DOHH2 (cell line): ENCODE data around the gene CLDN2.

Source experiments
- H3F3A ChIP-seq: fragments of 200-600 bp; sonication (generic), shearing (Covaris generic); 2 replicates; pipeline ENCODE4 v1.6.0; 2016; ENCODE audit warnings: antibody characterized with exemption, mild to moderate bottlenecking; ENCODE audit not compliant: control insufficient read depth, insufficient read depth
- H3K27ac ChIP-seq: fragments of 200-600 bp; sonication (generic); 2 replicates; pipeline ENCODE4 v1.5.1; 2014; ENCODE audit warnings: low read depth, mild to moderate bottlenecking, low read length, moderate library complexity
- H3K27me3 ChIP-seq: fragments of 200-600 bp; sonication (generic); 2 replicates; pipeline ENCODE4 v1.6.1; 2014; ENCODE audit warnings: mild to moderate bottlenecking, low read length, mixed read lengths; ENCODE audit not compliant: control insufficient read depth
- H3K36me3 ChIP-seq: fragments of 200-600 bp; sonication (generic); 2 replicates; pipeline ENCODE4 v1.6.1; 2014; ENCODE audit warnings: mild to moderate bottlenecking, low read length, moderate library complexity, mixed read lengths; ENCODE audit not compliant: control insufficient read depth
- H3K4me1 ChIP-seq: fragments of 200-600 bp; sonication (generic); 2 replicates; pipeline ENCODE4 v1.6.1; 2014; ENCODE audit warnings: mild to moderate bottlenecking, low read length, mixed read lengths; ENCODE audit not compliant: control insufficient read depth
- H3K4me2 ChIP-seq: fragments of 200-600 bp; sonication (generic); 2 replicates; pipeline ENCODE4 v1.6.0; 2014; ENCODE audit warnings: mild to moderate bottlenecking, low read length, moderate library complexity
- H3K4me3 ChIP-seq: fragments of 200-600 bp; sonication (generic); 2 replicates; pipeline ENCODE4 v1.5.1; 2014; ENCODE audit warnings: mild to moderate bottlenecking, low read length, mixed read lengths
- H3K79me2 ChIP-seq: fragments of 200-600 bp; sonication (generic); 2 replicates; pipeline ENCODE4 v1.6.1; 2014; ENCODE audit warnings: mild to moderate bottlenecking, low read length, mixed read lengths; ENCODE audit not compliant: control insufficient read depth
- H3K9me2 ChIP-seq: fragments of 200-600 bp; sonication (generic); replicated peaks from 2 replicates; pipeline ENCODE4 v1.6.1; 2014; ENCODE audit warnings: mild to moderate bottlenecking, low read length, mixed read lengths; ENCODE audit not compliant: control insufficient read depth
- H3K9me3 ChIP-seq: fragments of 200-600 bp; sonication (generic); 2 replicates; pipeline ENCODE4 v1.6.1; 2014; ENCODE audit warnings: antibody characterized with exemption, low read length, mixed read lengths; ENCODE audit not compliant: control insufficient read depth, insufficient read depth
- H4K20me1 ChIP-seq: fragments of 200-600 bp; sonication (generic); 2 replicates; pipeline ENCODE4 v1.6.0; 2014; ENCODE audit warnings: low read depth, mild to moderate bottlenecking, antibody characterized with exemption, low read length, moderate library complexity; ENCODE audit not compliant: control insufficient read depth, insufficient read depth
- CTCF ChIP-seq: fragments of 200-600 bp; sonication (generic); IDR thresholded peaks from one replicate; pipeline ENCODE4 v1.5.1; 2014; ENCODE audit warnings: antibody characterized with exemption, mild to moderate bottlenecking, low read depth, low read length; ENCODE audit not compliant: poor library complexity, severe bottlenecking
- EZH2phosphoT487 ChIP-seq: fragments of 200-600 bp; sonication (generic); IDR thresholded peaks from 2 replicates; pipeline ENCODE4 v1.6.1; 2017; ENCODE audit warnings: borderline replicate concordance, mild to moderate bottlenecking, antibody characterized with exemption, low read length, moderate library complexity, mixed read lengths

The CLDN2 gene

DNA sequence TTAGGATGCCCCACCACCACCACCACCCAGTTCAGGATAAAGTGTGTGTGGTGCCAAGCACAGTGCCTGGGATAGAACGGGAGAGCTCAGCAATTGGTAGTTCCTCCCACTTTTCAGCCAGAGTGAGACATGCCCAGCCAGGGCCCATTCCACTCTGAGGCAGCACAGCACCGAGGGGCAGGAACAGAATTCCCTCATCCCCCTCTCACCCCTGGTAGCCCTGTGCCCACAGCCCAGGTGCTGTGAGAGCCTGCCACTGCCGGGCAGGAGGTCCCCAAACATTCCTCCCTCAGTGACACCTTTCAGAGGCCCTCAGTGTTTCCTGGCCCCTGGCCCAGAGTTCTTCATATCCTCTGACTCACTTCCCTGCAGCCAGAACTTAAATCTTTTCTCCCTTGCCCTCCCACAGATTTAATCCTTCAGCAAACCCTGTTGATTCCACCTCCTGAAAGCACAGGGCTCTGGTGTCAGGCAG, 25.2 kb upstream of the CLDN2 start:
- H3K4me2 ChIP-seq = no peak overlapping the region

DNA sequence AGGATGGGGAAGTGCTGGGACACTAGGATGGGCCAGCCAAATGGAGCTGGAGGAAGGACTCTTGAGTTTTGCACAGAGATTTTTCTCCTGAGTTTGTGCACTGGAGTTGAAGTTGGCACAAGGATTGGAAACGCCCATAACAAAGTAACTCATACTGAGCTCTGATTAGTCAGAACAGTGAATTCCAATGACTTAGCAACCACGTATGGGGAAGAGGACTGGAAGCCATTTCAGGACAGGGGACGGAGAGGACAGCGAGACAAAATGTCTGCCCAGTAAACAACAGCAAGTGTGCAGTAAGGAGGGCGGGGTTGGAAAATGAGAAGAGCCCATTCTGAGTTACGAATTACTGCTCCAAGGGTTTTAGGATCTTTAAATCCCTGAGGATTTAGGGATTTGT, 22.9 kb upstream of the CLDN2 start:
- Histone ChIP-seq H3K9me3 (no peaks in the 10 kb centered on the region), H3K27me3 (no peaks in the 10 kb centered on the region), H3K9me2 (no peaks in the 10 kb centered on the region), H3K36me3 (no peaks in the 10 kb centered on the region), H3K79me2 (no peaks in the 10 kb centered on the region), H3K4me3 (no peak overlapping the region), H3F3A (no peaks in the 10 kb centered on the region), H3K27ac (no peak overlapping the region), H4K20me1 (no peaks in the 10 kb centered on the region), H3K4me1 (no peaks in the 10 kb centered on the region), H3K4me2 (no peak overlapping the region)
- TF ChIP-seq EZH2phosphoT487 (no peak), CTCF (no peak)

More for the DNA sequence above, 25.2 kb upstream of the CLDN2 start:
- Histone ChIP-seq H4K20me1 (no peaks in the 10 kb centered on the region), H3K27ac (no peak overlapping the region), H3K9me3 (no peaks in the 10 kb centered on the region), H3K36me3 (no peaks in the 10 kb centered on the region), H3F3A (no peaks in the 10 kb centered on the region), H3K4me3 (no peak overlapping the region), H3K79me2 (no peaks in the 10 kb centered on the region), H3K9me2 (no peaks in the 10 kb centered on the region), H3K27me3 (no peaks in the 10 kb centered on the region), H3K4me1 (no peaks in the 10 kb centered on the region)
- TF ChIP-seq CTCF (no peak), EZH2phosphoT487 (no peak)

GRCh38 chrX:106898462-106898861, 21.7 kb upstream of the CLDN2 start:
- Histone ChIP-seq H3K27me3 (no peaks in the 10 kb centered on the region), H3K27ac (no peak overlapping the region), H4K20me1 (no peaks in the 10 kb centered on the region), H3K9me2 (no peaks in the 10 kb centered on the region), H3K4me1 (no peaks in the 10 kb centered on the region), H3K4me3 (no peak overlapping the region), H3K9me3 (no peaks in the 10 kb centered on the region), H3K79me2 (no peaks in the 10 kb centered on the region), H3K36me3 (no peaks in the 10 kb centered on the region), H3F3A (no peaks in the 10 kb centered on the region), H3K4me2 (no peak overlapping the region)
- peak; percentile 48 for TF ChIP-seq CTCF
- no peak for TF ChIP-seq EZH2phosphoT487
